Cardiac septum (tissue), 1 donor: Measurements from ENCODE around the gene UQCC3. TPM values are rescaled to one million over a fixed set of nuclear protein-coding genes. Genes with fewer than 3 reads are reported as not detected.
"Not testable (repeated sequence)": the region's sequence is repeated elsewhere in the genome, so short reads cannot be mapped to it uniquely, and the experiment has no call there.

Source experiments
- DNase-seq: peaks from one replicate; pipeline ENCODE4 v3.0.0-alpha.2; 2020; ENCODE audit warnings: low spot score
- intact Hi-C: fragments of 100-400 bp; cut with DNase I; formaldehyde crosslinking; loops from one replicate; pipeline ENCODE4 v1.14.0; 2022
- total RNA-seq: library from RNA; stranded (reverse); fragmentation: NEBNext Ultra II Directional; extraction: Animal tissue kit (Norgen Biotek cat#: 25700); gene quantifications from one replicate; pipeline ENCODE4 v1.2.1, GENCODE V29; 2021
- donor health status: DM: no; HTN: no; CAD: no.

Gene UQCC3
- total RNA-seq, 1 donor from 2014 or later, result 6.9 TPM

- intact Hi-C loops, result no loop called here
- DNase-seq, result no peak
Observed at GRCh38 chr11:62688491-62688890, 17.0 kb downstream of the UQCC3 start.

GRCh38 chr11:62689421-62690183 is 18.1 kb downstream of the UQCC3 start, which contains the start of gene LRRN4CL:
TSS of gene LRRN4CL (minus strand) at chr11:62689530. CDS start at chr11:62688508, 1,022 bp downstream.
- intact Hi-C loops, result loop anchor here (5.0 kb wide), 1 partner anchor 292 kb away; no protein-coding TSS in a partner anchor
- DNase-seq, result no peak

GRCh38 chr11:62693624-62694023 is 22.2 kb downstream of the UQCC3 start:
- DNase-seq, result not testable (repeated sequence)
- intact Hi-C loops, result loop anchor here (5.0 kb wide), 1 partner anchor 296 kb away; no protein-coding TSS in a partner anchor

GRCh38 chr11:62694455-62695167 is 23.1 kb downstream of the UQCC3 start:
- peak; percentile 90 for DNase-seq
- intact Hi-C loops, result loop anchor here (5.0 kb wide), 1 partner anchor 297 kb away; no protein-coding TSS in a partner anchor

GRCh38 chr11:62702246-62702645 is 30.8 kb downstream of the UQCC3 start:
- peak; percentile 36 for DNase-seq
- intact Hi-C loops, result no loop called here

- DNase-seq, result peak; percentile 35
- intact Hi-C loops, result not testable (repeated sequence)
Observed at GRCh38 chr11:62703921-62704320, 32.4 kb downstream of the UQCC3 start.

- intact Hi-C loops, result loop anchor here (5.0 kb wide), 1 partner anchor 33 kb away; the partner anchor contains the start of genes LBHD1 and UQCC3
Observed at GRCh38 chr11:62705413-62705812, 33.9 kb downstream of the UQCC3 start.

GRCh38 chr11:62705880-62706849 is 34.7 kb downstream of the UQCC3 start:
- intact Hi-C loops, result loop anchor here (5.0 kb wide), 1 partner anchor 34 kb away; the partner anchor contains the start of genes LBHD1 and UQCC3
- DNase-seq, result peak; percentile 98

More at GRCh38 chr11:62705413-62705812, 33.9 kb downstream of the UQCC3 start:
- peak; percentile 39 for DNase-seq

GRCh38 chr11:62706850-62707247 is 35.4 kb downstream of the UQCC3 start:
- no peak for DNase-seq
- intact Hi-C loops, result loop anchor here (5.0 kb wide), 1 partner anchor 35 kb away; the partner anchor contains the start of genes LBHD1 and UQCC3

GRCh38 chr11:62707277-62707861 is 35.9 kb downstream of the UQCC3 start, which contains the start of the genes BSCL2 and GNG3:
TSS of gene BSCL2 (minus strand) at chr11:62707424. CDS start at chr11:62707195, 229 bp downstream.
TSS of gene GNG3 (plus strand) at chr11:62707676. CDS start at chr11:62708296, 620 bp downstream.
- intact Hi-C loops, result loop anchor here (5.0 kb wide), 1 partner anchor 35 kb away; the partner anchor contains the start of genes LBHD1 and UQCC3
- no peak for DNase-seq

- DNase-seq, result no peak
- intact Hi-C loops, result loop anchor here (5.0 kb wide), 1 partner anchor 36 kb away; the partner anchor contains the start of genes LBHD1 and UQCC3
Observed at GRCh38 chr11:62708392-62708791, 36.9 kb downstream of the UQCC3 start.

GRCh38 chr11:62708793-62709192 is 37.3 kb downstream of the UQCC3 start:
- no peak for DNase-seq
- intact Hi-C loops, result loop anchor here (1.0 to 5.0 kb wide), 2 partner anchors 19 to 36 kb away; partner anchors contain the start of genes HNRNPUL2, LBHD1 and UQCC3

- intact Hi-C loops, result loop anchor here (1.0 to 5.0 kb wide), 2 partner anchors 18 to 37 kb away; partner anchors contain the start of genes HNRNPUL2, LBHD1 and UQCC3
- DNase-seq, result peak; percentile 99
Observed at GRCh38 chr11:62709247-62710000, 38.0 kb downstream of the UQCC3 start.

GRCh38 chr11:62710001-62710345 is 38.5 kb downstream of the UQCC3 start:
- DNase-seq, result no peak
- intact Hi-C loops, result no loop called here

- intact Hi-C loops, result no loop called here
- no peak for DNase-seq
Observed at GRCh38 chr11:62712276-62712812, 40.9 kb downstream of the UQCC3 start.

GRCh38 chr11:62712861-62713260 is 41.4 kb downstream of the UQCC3 start:
- intact Hi-C loops, result no loop called here
- no peak for DNase-seq

- intact Hi-C loops, result no loop called here
- no peak for DNase-seq
Observed at GRCh38 chr11:62713343-62713742, 41.9 kb downstream of the UQCC3 start.
